T-helper 9 cell (primary cell): Measurements from ENCODE around the gene ZNF423.

Experiments used
- DNase-seq: peaks from one replicate; pipeline ENCODE4 v3.0.0-alpha.2; 2020

Gene ZNF423

GRCh38 chr16:49545243-49545642, 310.7 kb downstream of the ZNF423 start:
- no peak for DNase-seq

GRCh38 chr16:49544828-49545227, 311.1 kb downstream of the ZNF423 start:
- DNase-seq: no peak

GRCh38 chr16:49543631-49543946, 312.3 kb downstream of the ZNF423 start:
- no peak for DNase-seq

DNA sequence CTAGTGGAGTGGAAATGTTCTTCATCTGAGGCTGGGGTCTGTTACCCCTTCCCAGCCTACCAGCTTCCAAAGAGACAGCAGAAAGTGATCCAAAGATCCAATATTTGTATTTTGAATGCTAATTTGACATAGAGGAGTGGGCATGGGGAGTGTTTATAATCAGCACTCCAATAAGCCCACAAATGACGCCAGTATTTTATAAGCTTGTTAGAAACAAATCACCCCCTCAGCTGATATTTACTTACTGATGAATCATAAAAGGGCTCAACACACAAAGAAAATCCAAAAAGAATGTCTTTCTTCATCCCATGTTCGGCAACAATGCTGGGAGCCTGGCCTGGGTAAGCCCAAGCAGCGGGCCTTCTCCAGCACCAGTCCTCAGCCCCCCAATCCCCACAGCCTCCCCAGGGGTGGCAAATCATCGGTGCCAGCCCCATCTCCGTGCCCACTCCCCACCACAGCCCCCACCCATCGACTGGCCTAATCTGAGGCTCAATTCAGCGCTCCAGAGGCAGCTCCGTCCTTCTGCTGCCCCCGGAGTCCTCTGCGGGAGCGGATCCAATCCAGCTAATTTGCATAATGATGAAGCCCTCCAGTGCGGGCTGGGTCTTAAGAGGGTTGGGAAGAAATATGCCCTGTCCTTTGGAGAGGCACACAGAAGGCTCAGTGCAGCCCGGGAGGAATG, 312.8 kb downstream of the ZNF423 start:
- no peak for DNase-seq

DNA sequence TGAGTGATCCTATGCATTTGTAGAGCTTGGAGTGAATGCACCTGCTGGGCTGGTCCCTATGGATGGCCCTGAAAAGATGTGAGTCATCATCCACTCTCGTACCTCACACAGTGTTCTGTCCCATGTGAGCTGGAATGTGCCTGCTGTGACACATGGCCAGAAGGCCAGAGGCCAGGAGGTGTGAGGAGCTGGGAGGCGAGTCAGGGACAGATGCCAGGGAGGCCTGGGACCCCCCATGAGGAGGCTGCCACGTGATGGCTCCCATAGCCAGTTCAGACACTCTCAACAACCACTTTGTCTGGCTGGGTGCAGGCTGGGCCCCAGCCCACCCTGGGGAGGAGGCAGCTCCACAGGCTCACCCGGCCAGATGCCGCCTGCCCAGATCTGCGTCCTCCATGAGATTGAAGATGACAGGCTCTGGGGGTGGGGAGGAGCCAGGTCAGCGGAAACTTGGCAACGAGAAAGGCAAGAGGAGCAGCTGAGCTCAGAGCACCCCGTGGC, 313.5 kb downstream of the ZNF423 start:
- DNase-seq: no peak

GRCh38 chr16:49540836-49541235, 315.1 kb downstream of the ZNF423 start:
- no peak for DNase-seq

DNA sequence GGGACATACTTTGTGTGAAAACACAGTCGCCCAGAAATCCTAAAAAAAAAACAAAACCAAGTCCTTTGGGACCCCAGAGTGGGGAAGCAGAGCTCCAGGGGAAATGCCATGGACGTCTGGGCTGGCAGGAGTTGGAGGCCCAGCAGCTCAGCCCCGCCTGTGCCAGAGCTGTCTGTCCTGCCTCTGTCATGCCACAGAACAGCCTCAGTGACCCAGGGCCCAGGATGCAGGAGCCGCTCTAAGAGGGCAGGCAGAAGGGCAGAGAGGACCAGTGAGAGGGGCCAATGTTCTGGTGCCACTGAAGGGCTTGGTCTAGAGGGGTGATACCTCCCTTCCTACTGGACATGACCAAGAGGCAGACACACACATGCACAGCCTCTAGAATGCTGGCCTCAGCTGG, 316.2 kb downstream of the ZNF423 start:
- no peak for DNase-seq

GRCh38 chr16:49537924-49538459, 317.9 kb downstream of the ZNF423 start:
- no peak for DNase-seq

DNA sequence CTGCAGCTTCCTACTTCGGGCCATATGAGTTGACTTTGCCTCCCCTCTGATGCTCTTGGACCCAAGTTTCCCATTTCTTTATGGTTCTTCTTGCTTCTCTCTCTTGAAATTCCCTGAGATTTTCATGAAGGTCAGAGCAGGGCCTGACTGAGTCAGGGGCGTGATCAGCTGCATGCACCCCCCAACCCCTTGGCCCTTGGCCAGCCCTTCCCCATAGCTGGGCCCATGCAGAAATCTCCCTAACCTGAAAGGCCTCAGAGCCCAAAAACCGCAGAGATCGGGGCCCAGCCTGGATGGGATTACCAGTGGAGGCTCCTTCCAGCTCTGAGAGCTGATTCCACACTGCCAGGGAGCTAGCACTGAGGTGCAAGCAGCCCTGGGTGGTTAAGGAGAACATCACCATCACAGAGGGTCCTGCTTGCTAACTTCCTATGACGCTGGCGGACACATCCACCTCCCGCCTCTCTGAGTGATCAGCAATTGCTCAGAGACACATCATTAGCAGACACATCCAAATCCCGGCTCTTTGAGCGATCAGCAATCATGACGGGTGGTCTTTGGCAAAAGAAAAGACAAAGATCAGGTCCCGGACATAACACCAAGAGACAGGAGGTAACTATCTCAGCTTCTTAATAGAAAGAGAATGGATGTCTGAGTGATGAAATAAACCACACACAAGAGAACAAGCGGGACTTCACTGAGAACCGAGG, 320.9 kb downstream of the ZNF423 start:
- no peak for DNase-seq

DNA sequence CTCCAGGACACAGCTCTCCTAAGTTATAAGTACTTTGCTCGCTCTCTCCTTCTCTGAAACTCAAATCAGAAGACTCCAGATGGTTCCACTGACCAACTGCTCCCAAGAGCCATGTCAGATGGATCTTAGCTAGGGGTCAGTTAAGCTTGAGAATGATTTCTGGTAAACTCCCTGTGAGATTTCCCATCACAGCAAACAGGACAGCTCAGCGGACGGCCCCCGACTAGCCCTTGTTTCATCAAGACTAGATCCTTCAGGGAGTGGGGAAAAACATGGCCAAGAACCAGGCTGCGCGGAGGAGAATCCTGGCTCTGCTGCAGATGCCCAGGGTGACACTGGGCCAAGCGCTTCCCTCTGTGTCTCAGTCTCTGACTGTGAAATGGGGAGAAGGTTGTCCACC, 322.5 kb downstream of the ZNF423 start:
- no peak for DNase-seq

DNA sequence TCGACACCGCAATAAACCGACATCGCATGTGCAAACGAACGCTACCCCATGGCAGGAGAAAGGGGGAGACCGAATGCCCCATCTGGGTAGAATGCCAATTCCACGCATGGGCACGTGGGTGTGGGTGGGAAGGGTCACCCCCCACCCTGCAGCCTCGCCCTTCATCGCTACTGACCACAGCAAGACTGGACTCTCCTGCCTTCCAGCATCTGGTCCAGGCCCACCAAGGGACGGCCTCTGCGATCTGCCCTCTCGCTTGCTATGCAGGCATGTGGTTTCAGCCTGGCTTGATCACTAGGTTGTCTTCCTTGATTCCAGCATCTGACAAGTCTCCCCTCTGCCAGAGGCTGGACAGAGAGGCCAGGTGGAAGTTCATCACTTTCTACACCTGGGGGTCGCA, 323.0 kb downstream of the ZNF423 start:
- DNase-seq: no peak

GRCh38 chr16:49531931-49532840, 323.7 kb downstream of the ZNF423 start:
- no peak for DNase-seq

GRCh38 chr16:49531425-49531824, 324.5 kb downstream of the ZNF423 start:
- DNase-seq: no peak

DNA sequence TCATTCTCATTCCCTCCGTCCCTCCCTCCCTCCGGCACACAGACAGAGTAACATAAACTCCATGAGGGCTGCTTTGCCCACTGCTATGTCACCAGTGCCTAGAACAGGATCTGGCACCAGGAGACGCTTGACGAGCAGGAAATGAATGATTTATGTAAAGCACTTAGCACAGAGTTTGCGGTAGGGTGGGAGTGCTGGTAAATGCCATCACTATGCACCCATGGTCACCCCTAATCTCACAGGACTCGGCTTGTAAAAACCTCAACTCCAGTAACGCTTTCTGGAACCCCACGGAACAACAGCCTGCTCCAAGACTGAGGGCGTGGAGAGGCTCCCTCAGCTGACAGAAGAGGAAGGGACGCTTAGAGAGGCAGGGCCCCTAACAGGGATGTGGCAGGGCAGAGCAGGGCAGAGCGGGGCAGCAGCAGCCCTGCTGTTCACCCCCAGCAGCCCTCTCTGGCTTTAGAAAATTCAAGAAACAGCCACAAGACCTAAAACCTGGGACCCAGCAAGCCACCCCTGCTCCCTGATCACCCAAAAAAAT, 325.4 kb downstream of the ZNF423 start:
- DNase-seq: no peak

GRCh38 chr16:49529411-49530045, 326.4 kb downstream of the ZNF423 start:
- DNase-seq: no peak

DNA sequence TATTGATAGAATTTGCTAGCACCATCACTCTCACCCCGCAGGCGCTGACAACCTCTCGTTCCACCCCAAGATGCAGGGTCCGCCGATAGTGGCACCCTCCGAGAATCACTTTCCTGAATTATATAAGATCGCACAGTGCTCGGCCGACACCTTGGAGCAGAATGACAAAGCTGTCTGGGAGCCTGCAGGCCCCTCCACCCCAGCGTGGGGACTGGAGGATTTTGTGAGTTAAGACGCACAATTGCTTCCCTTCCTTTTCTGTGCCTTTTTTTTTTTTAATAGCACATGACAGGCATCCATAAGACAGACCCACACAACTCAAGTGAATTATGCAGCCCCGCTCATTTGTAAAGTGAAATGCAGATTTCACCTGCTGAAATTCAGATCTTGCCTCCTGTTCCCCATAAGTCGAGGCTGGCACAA, 327.0 kb downstream of the ZNF423 start:
- no peak for DNase-seq

- no peak for DNase-seq
Measured at GRCh38 chr16:49528060-49528865, 327.6 kb downstream of the ZNF423 start.

DNA sequence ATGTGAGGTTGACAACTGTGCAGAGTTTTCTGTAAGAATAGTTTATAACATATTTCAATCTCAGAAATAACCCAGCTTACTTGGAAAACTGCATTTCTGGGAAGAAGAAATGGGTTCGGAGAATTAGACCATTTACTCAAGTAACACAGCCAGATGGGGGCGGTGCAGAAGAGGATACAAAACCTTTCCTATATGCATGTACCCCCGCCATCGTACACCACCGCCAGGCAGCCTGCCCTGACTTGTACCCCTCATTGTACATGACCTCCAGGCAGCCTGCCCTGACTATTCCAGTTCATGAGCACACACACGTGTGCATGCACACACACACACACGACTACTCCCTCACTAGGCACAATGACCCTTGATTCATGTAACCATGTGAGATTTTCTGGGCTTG, 328.3 kb downstream of the ZNF423 start:
- DNase-seq: no peak

DNA sequence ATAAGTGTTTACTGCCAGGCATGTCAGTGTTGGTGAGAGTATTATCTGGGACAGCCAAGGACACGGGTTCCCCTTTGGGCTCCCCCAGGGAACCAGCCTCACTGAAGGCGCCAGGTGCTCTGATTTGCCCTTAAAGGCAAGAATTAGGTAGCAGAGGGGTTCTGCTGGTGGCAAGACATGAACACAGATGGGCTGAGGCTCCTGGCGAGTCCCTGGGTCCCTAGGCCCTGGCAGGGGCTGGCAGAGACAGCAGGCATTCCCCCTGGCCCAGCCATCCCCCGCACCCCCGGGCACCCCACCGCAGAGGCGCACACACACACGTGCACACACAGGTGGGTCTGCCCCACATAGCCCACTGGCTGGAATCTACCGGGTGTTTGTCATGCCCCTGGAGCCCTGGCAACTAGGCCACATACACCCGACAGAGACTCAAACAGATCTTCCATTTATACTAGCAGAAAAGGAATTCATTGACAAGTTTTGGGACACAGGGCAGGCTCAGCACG, 329.0 kb downstream of the ZNF423 start:
- no peak for DNase-seq

- DNase-seq: no peak
Measured at GRCh38 chr16:49524947-49525315, 331.0 kb downstream of the ZNF423 start.

DNA sequence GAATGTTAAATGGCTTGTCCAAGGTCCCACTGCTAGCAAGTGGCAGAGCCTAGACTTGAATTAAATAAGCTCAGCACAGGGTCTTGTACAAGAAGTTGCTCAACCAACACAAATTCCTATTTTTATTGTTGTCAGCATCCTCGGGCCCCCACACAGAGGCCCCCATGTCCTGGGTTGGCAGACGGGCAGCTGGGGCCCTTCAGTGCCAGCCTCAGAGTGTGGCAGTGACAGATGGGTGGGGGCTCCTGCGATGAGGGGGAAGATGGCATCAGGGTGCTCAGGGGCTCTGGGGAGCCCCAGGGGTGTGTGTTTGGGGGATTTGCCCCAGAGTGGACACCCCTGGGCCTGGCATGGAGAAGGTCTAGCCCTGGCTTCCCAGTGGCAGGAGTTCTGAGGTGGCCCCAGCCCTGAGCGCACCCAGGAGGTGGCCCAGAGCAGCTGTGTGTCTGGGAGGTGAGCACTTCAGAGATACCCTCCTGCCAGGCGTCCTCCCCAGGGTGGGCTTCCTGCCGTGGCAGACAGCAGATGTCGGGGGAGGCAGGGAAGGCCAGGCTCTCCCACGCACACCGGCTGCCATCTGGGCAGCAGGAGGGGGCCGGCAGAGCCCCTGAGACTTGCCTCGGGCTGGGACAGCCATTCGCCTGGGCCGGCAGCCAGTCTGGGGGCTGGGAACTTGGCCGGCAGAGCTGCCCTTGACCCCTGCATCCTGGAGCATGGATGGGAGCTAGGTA, 331.5 kb downstream of the ZNF423 start:
- no peak for DNase-seq
